GM21528 (cell line): ENCODE data around the gene FGD4.
A peak's percentile ranks its signal among the peaks of the same experiment; 100 is the strongest.

ENCODE experiments used
- ATAC-seq: cut with Tn5 transposase; IDR thresholded peaks from one replicate; pipeline ENCODE4 v1.9.1; 2021; ENCODE audit warnings: mild to moderate bottlenecking, moderate library complexity; ENCODE audit not compliant: unreplicated experiment, low FRiP score

FGD4 gene

GRCh38 chr12:32399370-32400113 lies at the start of gene FGD4:
Gene FGD4, plus strand, starts transcription at chr12:32399558.
- peak; percentile 85 for ATAC-seq

DNA sequence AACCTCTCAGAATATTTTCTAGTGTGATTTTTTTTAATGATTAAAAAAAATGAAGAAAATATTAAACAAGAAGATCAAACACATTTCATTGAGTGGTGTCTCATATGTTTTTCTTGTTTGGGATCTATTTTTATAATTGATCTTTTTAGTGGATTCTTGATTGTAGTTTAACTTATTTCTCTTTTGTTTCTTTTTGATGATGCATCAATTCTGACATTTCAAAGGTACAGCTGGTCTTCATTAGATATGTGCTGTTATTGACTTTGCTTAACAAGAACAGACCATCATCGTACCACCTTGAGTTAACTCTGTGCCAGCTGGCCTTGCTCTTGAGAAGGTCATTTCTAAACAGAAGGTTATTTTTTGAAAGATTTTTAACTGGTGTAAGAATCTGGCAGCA lies 45.8 kb upstream of the FGD4 start:
- no peak for ATAC-seq

GRCh38 chr12:32357601-32358249 lies 41.6 kb upstream of the FGD4 start:
- no peak for ATAC-seq

- no peak for ATAC-seq
Observed at GRCh38 chr12:32360956-32361355, 38.4 kb upstream of the FGD4 start.

GRCh38 chr12:32362892-32363291 lies 36.5 kb upstream of the FGD4 start:
- no peak for ATAC-seq

- no peak for ATAC-seq
Observed at GRCh38 chr12:32365473-32366064, 33.8 kb upstream of the FGD4 start.

- ATAC-seq: no peak
Observed at GRCh38 chr12:32366714-32367113, 32.6 kb upstream of the FGD4 start.

DNA sequence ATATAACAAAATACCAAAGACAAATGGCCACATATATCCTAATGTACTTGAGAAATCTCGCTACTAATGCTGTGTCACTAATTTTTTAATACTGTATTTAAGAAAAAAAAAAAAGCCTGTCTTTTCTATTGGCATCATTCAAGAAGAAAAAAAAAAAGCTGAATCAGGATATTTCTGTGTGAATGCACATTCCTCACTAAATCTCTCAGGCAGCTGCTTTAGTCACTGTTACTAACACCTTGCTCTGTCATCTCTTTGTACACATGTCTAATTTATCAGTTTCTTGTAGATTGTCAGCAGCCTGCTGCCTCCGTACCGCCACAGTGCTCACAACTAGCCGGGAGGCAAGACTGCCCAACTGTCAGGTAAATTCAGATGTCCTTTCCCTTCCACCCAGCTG lies 32.0 kb upstream of the FGD4 start:
- ATAC-seq: no peak

- ATAC-seq: no peak
Observed at GRCh38 chr12:32369202-32369601, 30.2 kb upstream of the FGD4 start.

DNA sequence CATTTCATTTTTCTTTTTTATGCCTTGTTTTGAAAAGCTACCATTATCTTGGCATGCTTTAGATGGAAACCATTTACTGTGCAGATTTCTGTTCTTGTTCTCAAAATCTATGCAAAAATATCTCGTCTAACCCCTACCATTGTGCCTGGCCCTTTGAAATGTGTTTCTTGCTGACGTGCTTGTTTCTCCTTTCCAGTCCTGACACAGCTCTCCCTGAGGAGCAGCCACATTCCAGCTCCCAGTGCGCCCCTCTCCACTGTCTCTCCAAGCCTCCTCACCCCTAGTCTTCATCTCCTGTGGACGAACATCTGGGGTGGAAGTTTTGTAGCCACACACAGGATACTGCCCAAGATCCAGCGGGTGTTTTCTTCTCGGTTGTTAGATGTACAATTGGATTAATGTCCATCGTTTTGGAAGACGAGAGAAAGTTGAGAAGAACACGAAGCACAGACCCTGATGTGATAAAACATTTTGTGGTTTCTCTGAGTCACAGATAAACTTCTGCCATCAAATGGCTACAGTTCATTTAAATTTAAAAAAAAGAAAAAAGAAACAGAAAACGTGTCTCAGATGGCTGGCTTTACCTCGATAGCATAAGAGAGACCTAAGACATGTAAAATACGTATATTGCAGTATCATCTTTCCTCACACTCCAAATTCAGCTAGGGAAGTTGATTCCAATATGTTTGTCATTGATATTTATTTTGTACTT lies 21.9 kb upstream of the FGD4 start:
- ATAC-seq: no peak

DNA sequence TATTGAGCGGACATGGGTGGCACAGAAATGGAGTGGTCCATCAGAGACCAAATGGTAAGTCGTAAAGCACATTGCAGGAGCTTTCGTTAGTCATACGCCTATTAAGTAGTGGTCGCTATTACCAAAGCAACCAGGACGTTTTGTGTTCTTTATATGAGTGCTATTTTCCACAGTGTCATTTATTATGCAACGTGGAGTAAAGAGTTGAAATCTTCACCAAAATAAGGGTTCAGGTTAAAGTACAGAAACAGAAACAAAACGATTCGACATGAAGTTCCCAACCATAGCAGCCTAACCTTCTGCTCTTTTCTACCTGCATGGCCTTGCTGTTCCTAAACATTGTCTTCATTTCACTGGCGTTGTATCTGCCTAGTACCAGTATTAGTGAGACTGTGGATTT lies 20.1 kb upstream of the FGD4 start:
- no peak for ATAC-seq

DNA sequence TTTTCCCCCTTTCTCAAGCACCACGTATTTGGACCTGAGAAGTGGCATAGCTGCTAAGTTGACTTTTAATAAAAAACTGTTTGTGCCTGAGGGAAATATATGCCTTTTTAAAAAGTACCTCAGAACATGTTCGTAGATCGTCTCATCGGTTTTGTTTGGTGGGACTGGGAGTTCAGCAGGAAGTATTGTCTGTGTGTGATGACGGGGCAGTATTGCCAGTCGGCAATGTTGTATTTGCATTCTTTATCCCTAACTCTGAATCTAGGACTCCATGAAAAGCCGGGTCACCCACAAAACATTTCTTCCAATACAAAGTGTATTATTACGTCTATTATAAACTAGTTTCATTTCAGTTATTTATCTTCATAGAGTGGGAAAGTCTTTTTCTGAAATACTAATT lies 19.7 kb upstream of the FGD4 start:
- no peak for ATAC-seq

GRCh38 chr12:32382226-32382625 lies 17.1 kb upstream of the FGD4 start:
- ATAC-seq: no peak

DNA sequence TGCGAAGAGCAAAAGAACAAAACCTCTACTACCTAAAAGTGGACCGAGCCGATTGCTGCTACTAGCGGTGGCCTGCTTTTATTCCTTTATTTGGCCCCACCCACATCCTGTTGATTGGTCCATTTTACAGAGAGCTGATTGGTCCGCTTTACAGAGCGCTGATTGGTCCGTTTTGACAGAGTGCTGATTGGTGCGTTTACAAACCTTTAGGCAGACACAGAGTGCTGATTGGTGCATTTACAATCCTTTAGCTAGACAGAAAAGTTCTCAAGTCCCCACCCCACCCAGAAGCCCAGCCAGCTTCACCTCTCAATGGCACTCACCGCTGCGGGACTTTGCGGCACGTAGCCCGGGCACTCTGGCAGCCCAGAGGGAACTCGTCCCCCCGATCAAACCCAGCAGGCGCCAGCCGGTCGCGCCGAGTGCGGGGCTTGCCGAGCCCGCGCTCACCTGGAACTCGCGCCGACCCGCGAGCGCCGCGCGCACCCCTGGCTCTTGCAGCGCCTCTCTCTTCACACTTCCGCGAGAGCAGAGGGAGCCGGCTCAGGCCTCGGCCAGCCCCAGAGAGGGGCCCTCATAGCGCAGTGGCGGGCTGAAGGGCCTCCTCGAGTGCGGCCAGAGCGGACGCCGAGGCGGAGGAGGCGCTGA lies 8.7 kb upstream of the FGD4 start:
- ATAC-seq: no peak

DNA sequence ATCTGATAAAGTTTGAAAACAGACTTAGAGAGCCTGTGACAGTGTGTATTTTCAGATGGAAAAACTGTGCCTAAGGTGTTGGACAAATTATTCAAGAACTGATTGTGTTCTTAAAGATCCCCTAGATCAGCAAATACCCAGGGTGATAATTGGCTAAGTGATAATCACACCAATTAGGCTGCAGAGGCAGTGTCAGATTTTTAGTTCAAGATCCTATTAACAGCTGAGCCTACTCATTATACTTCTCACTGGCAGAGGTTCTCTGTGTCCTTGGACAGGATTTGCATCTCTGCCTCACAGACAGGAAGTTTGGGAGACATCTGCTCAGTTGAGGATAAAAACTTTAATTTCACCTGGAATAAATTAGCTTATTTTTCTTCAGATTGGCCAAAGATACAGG lies 4.3 kb upstream of the FGD4 start:
- no peak for ATAC-seq

DNA sequence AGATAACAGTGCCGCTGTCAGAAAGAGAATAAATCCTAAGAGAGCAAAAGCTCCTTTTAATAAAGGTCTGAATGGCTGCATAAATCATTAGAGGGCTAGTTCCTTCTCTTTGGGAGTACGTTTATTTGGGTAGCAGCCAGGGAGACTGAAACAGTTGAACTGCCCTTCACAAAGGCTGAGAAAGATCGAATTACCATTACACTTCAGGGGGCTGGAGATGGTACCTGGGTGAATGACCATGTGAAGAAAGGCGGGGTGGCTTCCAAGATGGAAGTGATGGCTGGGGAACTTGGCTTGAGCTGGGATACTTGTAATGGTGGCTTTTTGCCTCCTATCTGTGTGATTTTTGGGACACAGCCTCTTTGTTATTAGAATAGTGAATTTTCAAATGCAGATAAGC lies 1.7 kb upstream of the FGD4 start:
- no peak for ATAC-seq

DNA sequence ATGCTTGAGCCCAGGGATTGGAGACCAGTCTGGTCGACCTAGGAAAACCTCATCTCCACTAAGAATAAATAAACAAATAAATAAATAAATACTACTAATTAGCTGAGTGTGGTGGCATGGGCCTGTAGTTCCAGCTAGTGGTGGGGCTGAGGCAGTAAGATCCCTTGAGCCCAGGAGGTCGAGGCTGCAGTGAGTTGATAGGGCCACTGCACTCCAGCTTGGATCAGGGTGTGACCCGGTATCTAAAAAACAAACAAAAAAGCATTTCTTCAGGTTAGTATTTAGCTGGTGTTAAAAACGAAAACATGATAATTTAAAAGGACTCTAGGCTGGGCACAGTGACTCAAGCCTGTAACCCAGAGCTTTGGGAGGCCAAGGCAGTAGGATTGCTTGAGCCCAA lies 1.2 kb upstream of the FGD4 start:
- ATAC-seq: no peak

- no peak for ATAC-seq
Observed at GRCh38 chr12:32398816-32399369, 465 bp upstream of the FGD4 start.

GRCh38 chr12:32400114-32400672 lies 835 bp downstream of the FGD4 start:
- no peak for ATAC-seq

- ATAC-seq: no peak
Observed at GRCh38 chr12:32400866-32401265, 1.5 kb downstream of the FGD4 start.
